A673 (cell line): ENCODE measurements around the gene CCDC7.

Experiments
- EZH2 ChIP-seq: fragments of 200-600 bp; sonication (generic); IDR thresholded peaks from 2 replicates; pipeline ENCODE4 v1.6.1; 2017; ENCODE audit warnings: borderline replicate concordance, low read depth, mild to moderate bottlenecking, mixed read lengths, antibody characterized with exemption, low read length; ENCODE audit not compliant: poor library complexity, severe bottlenecking
- TF ChIP-seq, protein P1 (sequence below): fragments of 300-800, 200-600 bp; sonication (generic); conservative IDR thresholded peaks from 2 replicates; pipeline ENCODE4 v1.5.1; 2017; ENCODE audit warnings: low read depth, mild to moderate bottlenecking, antibody characterized with exemption, low read length, moderate library complexity, mixed read lengths

- TF ChIP-seq, protein P1, sequence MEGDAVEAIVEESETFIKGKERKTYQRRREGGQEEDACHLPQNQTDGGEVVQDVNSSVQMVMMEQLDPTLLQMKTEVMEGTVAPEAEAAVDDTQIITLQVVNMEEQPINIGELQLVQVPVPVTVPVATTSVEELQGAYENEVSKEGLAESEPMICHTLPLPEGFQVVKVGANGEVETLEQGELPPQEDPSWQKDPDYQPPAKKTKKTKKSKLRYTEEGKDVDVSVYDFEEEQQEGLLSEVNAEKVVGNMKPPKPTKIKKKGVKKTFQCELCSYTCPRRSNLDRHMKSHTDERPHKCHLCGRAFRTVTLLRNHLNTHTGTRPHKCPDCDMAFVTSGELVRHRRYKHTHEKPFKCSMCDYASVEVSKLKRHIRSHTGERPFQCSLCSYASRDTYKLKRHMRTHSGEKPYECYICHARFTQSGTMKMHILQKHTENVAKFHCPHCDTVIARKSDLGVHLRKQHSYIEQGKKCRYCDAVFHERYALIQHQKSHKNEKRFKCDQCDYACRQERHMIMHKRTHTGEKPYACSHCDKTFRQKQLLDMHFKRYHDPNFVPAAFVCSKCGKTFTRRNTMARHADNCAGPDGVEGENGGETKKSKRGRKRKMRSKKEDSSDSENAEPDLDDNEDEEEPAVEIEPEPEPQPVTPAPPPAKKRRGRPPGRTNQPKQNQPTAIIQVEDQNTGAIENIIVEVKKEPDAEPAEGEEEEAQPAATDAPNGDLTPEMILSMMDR: no peak
- TF ChIP-seq EZH2: no peak
Measured at GRCh38 chr10:32402499-32402898, 43.4 kb upstream of the CCDC7 start.
